Lung (tissue), 12 donors: Measurements from ENCODE around the gene CHST11. TPM values are rescaled to one million over a fixed set of nuclear protein-coding genes. Genes with fewer than 3 reads are reported as not detected.

Experiments used
- ATAC-seq: fragments of 200-7000 bp; cut with Tn5 transposase; one replicate; pipeline ENCODE4 v1.9.1; 2020; ENCODE audit warnings: moderate number of reproducible peaks; ENCODE audit not compliant: insufficient read depth, low FRiP score
- DNase-seq, 3 donors: peaks; one replicate each; pipeline ENCODE4 v3.0.0-alpha.2; 2013 to 2017
- H3K27ac ChIP-seq, 2 donors: one replicate each; pipeline ENCODE4 v1.5.1; 2013; ENCODE audit warnings: mild to moderate bottlenecking in 2 of 2, moderate library complexity in 2 of 2, control low read depth in 1 of 2, inconsistent platforms in 1 of 2, low read depth in 1 of 2, low read length in 1 of 2
- H3K27me3 ChIP-seq, 3 donors: one replicate each; pipeline ENCODE4 v1.5.1; 2013; ENCODE audit warnings: low read length in 2 of 3; ENCODE audit not compliant: control insufficient read depth in 3 of 3, insufficient read depth in 3 of 3
- H3K36me3 ChIP-seq, 4 donors: one replicate each; pipeline ENCODE4 v1.5.1; 2013; ENCODE audit warnings: low read length in 4 of 4, mild to moderate bottlenecking in 1 of 4, moderate library complexity in 1 of 4; ENCODE audit not compliant: control insufficient read depth in 4 of 4, insufficient read depth in 4 of 4
- H3K4me1 ChIP-seq, 5 donors: one replicate each; pipeline ENCODE4 v1.5.1; 2013; ENCODE audit warnings: low read length in 5 of 5, mild to moderate bottlenecking in 2 of 5, moderate library complexity in 1 of 5; ENCODE audit not compliant: control insufficient read depth in 5 of 5, insufficient read depth in 5 of 5
- H3K4me3 ChIP-seq: one replicate; pipeline ENCODE4 v1.5.1; 2013; ENCODE audit warnings: mild to moderate bottlenecking, control low read depth, moderate library complexity
- H3K9ac ChIP-seq, 2 donors: one replicate each; pipeline ENCODE4 v1.5.1; 2013; ENCODE audit warnings: low read length in 2 of 2, control low read depth in 1 of 2; ENCODE audit not compliant: insufficient read depth in 1 of 2
- H3K9me3 ChIP-seq, 4 donors: one replicate each; pipeline ENCODE4 v1.5.1; 2013; ENCODE audit warnings: low read length in 3 of 4, mild to moderate bottlenecking in 1 of 4, moderate library complexity in 1 of 4; ENCODE audit not compliant: control insufficient read depth in 4 of 4, insufficient read depth in 3 of 4
- CTCF ChIP-seq: IDR thresholded peaks from 2 replicates; pipeline ENCODE4 v1.5.1; 2012; ENCODE audit warnings: mild to moderate bottlenecking; ENCODE audit errors: control extremely low read depth, extremely low read depth
- WGBS, 2 donors: extraction: QIAGEN DNeasy Blood & Tissue Kit; methylation state at CpG; one replicate each; pipeline ENCODE4 v1.1.7; 2013; 5-methylcytosine and 5-hydroxymethylcytosine counted together
- polyA plus RNA-seq, 2 donors: library from polyadenylated mRNA; stranded (reverse); fragments of 200-250 nt; gene quantifications; one replicate each; pipeline ENCODE4 v1.2.1, GENCODE V29; 2013
- total RNA-seq, 2 donors: library from RNA; depleted of rRNA in 1 of 2; stranded (reverse); fragments of >200 nt in 1 of 2; gene quantifications; one replicate each; pipeline ENCODE4 v1.2.1, GENCODE V29; 2014 to 2021
- donor health status: control.
- donor health status: control.
- donor health status: Bipolar disorder and iron deficiency.
- donor health status: healthy.
- donor health status: DM: yes; HTN: yes; CAD: no.

The CHST11 gene
- total and polyA plus RNA-seq, 4 donors: 9.0 to 63.2 (median 27.7) TPM

GRCh38 chr12:104427547-104427938 is 29.2 kb upstream of the CHST11 start:
- Histone ChIP-seq H3K4me3 (no peak overlapping the region), H3K27me3 (peaks cover 0 to 4% (median 2%) of the 10 kb centered on the region in 3 donors), H3K9me3 (no peaks in the 10 kb centered on the region), H3K9ac (no peak overlapping the region), H3K4me1 (no peaks in the 10 kb centered on the region), H3K36me3 (no peaks in the 10 kb centered on the region), H3K27ac (no peak overlapping the region)
- TF ChIP-seq CTCF: no peak
- WGBS, 2 donors: 95 to 100% methylated on average over 1 of the region's 1 CpG
- no peak for DNase-seq
- ATAC-seq: no peak

- Histone ChIP-seq H3K27ac (no peak overlapping the region), H3K27me3 (peaks cover 0 to 6% (median 0%) of the 10 kb centered on the region in 3 donors), H3K36me3 (no peaks in the 10 kb centered on the region), H3K4me1 (no peaks in the 10 kb centered on the region), H3K9ac (no peak overlapping the region), H3K4me3 (no peak overlapping the region), H3K9me3 (no peaks in the 10 kb centered on the region)
- ATAC-seq (no peak), DNase-seq (no peak)
- no peak for TF ChIP-seq CTCF
- 93 to 94% methylated on average over 10 of the region's 10 CpGs for WGBS, 2 donors
Measured at GRCh38 chr12:104433061-104433460, 23.7 kb upstream of the CHST11 start.

- no peak for ATAC-seq
- 90 to 98% methylated on average over 1 of the region's 1 CpG for WGBS, 2 donors
- TF ChIP-seq CTCF: no peak
Measured at GRCh38 chr12:104434129-104434528, 22.6 kb upstream of the CHST11 start.

GRCh38 chr12:104435175-104435574 is 21.6 kb upstream of the CHST11 start:
- no peak overlapping the region for H3K27ac ChIP-seq
- DNase-seq: no peak
- H3K4me1 ChIP-seq: no peaks in the 10 kb centered on the region
- 67 to 92% methylated on average over 4 of the region's 4 CpGs for WGBS, 2 donors
- no peak for ATAC-seq
- H3K4me3 ChIP-seq: no peak overlapping the region
- H3K36me3 ChIP-seq: no peaks in the 10 kb centered on the region
- peaks cover 0 to 6% (median 0%) of the 10 kb centered on the region in 3 donors for H3K27me3 ChIP-seq
- TF ChIP-seq CTCF: no peak
- no peaks in the 10 kb centered on the region for H3K9me3 ChIP-seq
- no peak overlapping the region for H3K9ac ChIP-seq

More at GRCh38 chr12:104434129-104434528, 22.6 kb upstream of the CHST11 start:
- Histone ChIP-seq H3K27ac (no peak overlapping the region), H3K27me3 (peaks cover 0 to 6% (median 0%) of the 10 kb centered on the region in 3 donors), H3K36me3 (no peaks in the 10 kb centered on the region), H3K9ac (no peak overlapping the region), H3K4me3 (no peak overlapping the region), H3K9me3 (no peaks in the 10 kb centered on the region), H3K4me1 (no peaks in the 10 kb centered on the region)
- DNase-seq: no peak
